Stimulated activated CD8-positive, alpha-beta memory T cell treated with anti-CD3 and anti-CD28 coated beads, Interleukin-7, amount 100 ng/mL, for 48 hours (primary cell): ENCODE results near the gene CBLIF.
"Not testable (repeated sequence)": the region's sequence is repeated elsewhere in the genome, so short reads cannot be mapped to it uniquely, and the experiment has no call there.

ENCODE experiments used
- DNase-seq, 2 donors: peaks; one replicate each; pipeline ENCODE4 v3.0.0-alpha.2; 2020; ENCODE audit warnings: low read depth in 1 of 2; ENCODE audit errors: extremely low read depth in 1 of 2

CBLIF gene

GRCh38 chr11:59800390-59801025, 44.8 kb downstream of the CBLIF start:
- DNase-seq, result no peak

GRCh38 chr11:59794417-59794816, 50.9 kb downstream of the CBLIF start:
- DNase-seq, result no peak

- no peak for DNase-seq
These were observed 52.8 kb downstream of the CBLIF start for GRCh38 chr11:59792507-59792906.

DNA sequence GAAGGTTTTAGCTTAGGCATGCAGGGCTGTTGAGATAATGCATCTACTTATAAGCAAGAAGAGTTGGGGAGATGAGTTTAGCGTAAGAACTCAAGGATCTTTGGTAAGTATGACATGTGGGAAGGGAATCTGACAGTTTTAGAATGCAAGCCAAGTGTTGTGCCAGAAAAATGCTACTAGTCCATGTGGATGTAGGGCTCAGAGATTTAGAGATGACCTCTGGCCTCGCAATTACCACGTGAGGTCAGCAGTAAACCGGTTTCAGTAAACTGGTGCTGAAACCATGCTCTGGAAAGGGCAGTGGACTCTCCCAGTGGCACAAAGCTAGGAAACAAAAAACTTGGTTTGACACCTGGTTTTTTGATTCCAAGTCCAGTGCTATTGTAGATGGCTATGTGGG, 53.7 kb downstream of the CBLIF start:
- no peak for DNase-seq

GRCh38 chr11:59787816-59788215, 57.5 kb downstream of the CBLIF start:
- DNase-seq, result no peak

DNA sequence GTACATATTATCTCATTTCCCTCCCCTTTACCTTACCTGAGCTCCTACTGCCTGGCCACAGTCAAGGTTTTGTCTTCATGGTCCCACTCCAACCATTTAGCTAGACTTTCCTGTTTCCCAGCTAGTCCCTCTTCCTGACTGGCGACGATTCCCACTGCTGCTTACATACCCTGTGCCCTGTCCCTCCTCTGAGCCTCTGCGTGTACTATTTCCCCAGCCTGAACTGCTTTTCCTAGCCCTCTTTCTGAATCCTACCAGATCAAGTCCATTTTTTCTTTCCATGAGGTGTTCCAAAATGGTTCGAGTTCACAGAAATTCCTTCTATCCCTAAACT, 58.1 kb downstream of the CBLIF start:
- DNase-seq, result no peak

DNA sequence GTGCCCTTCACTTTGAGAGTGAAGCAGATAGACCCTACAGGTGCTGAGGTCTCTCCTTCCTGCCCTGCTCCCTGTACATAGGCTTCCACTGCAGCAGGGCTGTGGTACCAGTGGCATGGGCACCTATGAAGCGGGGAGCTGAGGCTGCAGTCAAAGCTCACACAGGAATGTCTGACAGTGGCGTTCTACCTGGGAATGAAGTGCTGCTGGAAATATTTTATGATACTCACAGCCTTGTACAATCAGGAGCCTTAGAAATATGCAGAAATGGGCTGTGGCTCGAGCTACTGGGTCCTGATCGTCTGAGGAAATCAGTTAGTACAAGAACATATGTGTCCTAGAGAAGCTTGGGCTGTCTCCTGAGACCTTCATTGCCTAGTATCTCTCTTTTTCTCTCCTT, 59.5 kb downstream of the CBLIF start:
- no peak for DNase-seq

DNA sequence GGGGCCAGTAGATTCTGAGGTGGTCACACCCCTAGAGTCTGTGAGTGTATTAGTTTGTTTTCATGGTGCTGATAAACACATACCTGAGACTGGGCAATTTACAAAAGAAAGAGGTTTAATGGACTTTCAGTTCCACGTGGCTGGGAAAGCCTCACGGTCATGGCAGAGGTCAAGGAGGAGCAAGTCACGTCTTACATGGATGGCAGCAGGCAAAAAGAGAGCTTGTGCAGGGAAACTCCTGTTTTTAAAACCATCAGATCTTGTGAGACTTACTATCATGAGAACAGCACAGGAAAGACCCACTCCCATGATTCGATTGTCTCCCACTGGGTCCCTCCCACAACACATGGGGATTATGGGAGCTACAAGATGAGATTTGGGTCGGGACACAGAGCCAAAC, 60.9 kb downstream of the CBLIF start:
- DNase-seq, result not testable (repeated sequence)

GRCh38 chr11:59783632-59784090, 61.6 kb downstream of the CBLIF start:
- no peak for DNase-seq

- no peak for DNase-seq
These were observed 63.2 kb downstream of the CBLIF start for GRCh38 chr11:59782080-59782479.

DNA sequence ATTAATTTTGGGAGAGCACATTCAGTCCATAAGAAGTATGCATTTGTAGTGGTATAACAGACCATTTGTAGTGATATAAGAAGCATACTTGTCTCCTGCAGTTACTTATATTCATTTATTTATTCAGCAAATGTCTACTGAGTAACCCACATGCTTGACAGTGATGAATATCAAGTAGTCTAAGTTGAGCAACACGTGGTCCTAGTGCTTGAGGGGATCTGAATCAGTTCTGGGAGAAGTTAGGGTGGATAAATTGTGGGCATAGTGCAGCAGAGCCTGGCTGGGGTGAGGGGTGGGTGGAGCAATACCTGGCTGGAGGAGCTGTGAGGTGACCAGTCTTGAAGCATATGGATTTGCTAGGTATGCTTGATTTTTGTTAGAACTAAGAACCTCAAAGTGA, 65.8 kb downstream of the CBLIF start:
- no peak for DNase-seq
